K562 (cell line): ENCODE results near the gene TMPRSS6. TPM values are rescaled to one million over a fixed set of nuclear protein-coding genes. Genes with fewer than 3 reads are reported as not detected.

ENCODE experiments used
- ADNP ChIP-seq: fragments of 200-800 bp; sonication (Bioruptor generic); IDR thresholded peaks from 2 replicates; pipeline ENCODE4 v1.6.1; 2016; ENCODE audit warnings: missing genetic modification characterization, missing compliant biosample characterization
- ATF7 ChIP-seq: fragments of 450-650 bp; IDR thresholded peaks from 2 replicates; pipeline ENCODE4 v1.7.1; 2014; ENCODE audit warnings: mild to moderate bottlenecking, moderate library complexity
- CSDE1 ChIP-seq, 2 experiments: fragments of 450-650 bp; IDR thresholded peaks; 2 replicates each; pipeline ENCODE4 v1.6.1; 2016; ENCODE audit warnings: mild to moderate bottlenecking in 1 of 2
- HDAC6 ChIP-seq: IDR thresholded peaks from 2 replicates; pipeline ENCODE4 v1.6.1; 2012; ENCODE audit warnings: low read depth, mild to moderate bottlenecking, control low read depth, inconsistent platforms, low read length, moderate library complexity
- HIVEP1 ChIP-seq: fragments of 250-450 bp; sonication (Bioruptor Pico); IDR thresholded peaks from 2 replicates; pipeline ENCODE4 v1.4.0; 2020; ENCODE audit warnings: mild to moderate bottlenecking
- KAT2B ChIP-seq: IDR thresholded peaks from one replicate; pipeline ENCODE4 v1.6.1; 2012; ENCODE audit warnings: low read depth, mild to moderate bottlenecking, control low read depth, inconsistent platforms, low read length, moderate library complexity
- KAT7 ChIP-seq: sonication (generic); formaldehyde crosslinking; IDR thresholded peaks from 2 replicates; pipeline ENCODE4 v1.8.0; 2022; ENCODE audit warnings: missing genetic modification reagents, mild to moderate bottlenecking, borderline replicate concordance
- KDM5B ChIP-seq: fragments of 200-600 bp; sonication (generic); IDR thresholded peaks from 2 replicates; pipeline ENCODE4 v1.6.1; 2012; ENCODE audit warnings: low read depth, mild to moderate bottlenecking, moderate library complexity, low read length, control low read depth, inconsistent platforms; ENCODE audit not compliant: insufficient replicate concordance
- MTA3 ChIP-seq: fragments of 450-650 bp; formaldehyde crosslinking; IDR thresholded peaks from 2 replicates; pipeline ENCODE4 v1.6.1; 2017; ENCODE audit warnings: mild to moderate bottlenecking, borderline replicate concordance
- NFIC ChIP-seq: fragments of 450-650 bp; IDR thresholded peaks from 2 replicates; pipeline ENCODE4 v1.6.1; 2017; ENCODE audit warnings: mild to moderate bottlenecking, inconsistent platforms
- POLR2A ChIP-seq: fragments of 450-650 bp; conservative IDR thresholded peaks from 2 replicates; pipeline ENCODE4 v1.6.1; 2016
- RBBP5 ChIP-seq: fragments of 200-600 bp; sonication (generic); IDR thresholded peaks from 2 replicates; pipeline ENCODE4 v1.6.1; 2012; ENCODE audit warnings: borderline replicate concordance, mild to moderate bottlenecking, low read length, control low read depth, inconsistent platforms; ENCODE audit not compliant: insufficient read depth, poor library complexity, severe bottlenecking
- SMARCA4 ChIP-seq: fragments of 450-650 bp; IDR thresholded peaks from 2 replicates; pipeline ENCODE4 v1.6.1; 2016
- SMARCC2 ChIP-seq: fragments of 450-650 bp; IDR thresholded peaks from 2 replicates; pipeline ENCODE4 v1.6.1; 2017; ENCODE audit warnings: antibody characterized with exemption, moderate library complexity, mild to moderate bottlenecking, low read depth
- TBL1XR1 ChIP-seq, 2 experiments: IDR thresholded peaks; 2 replicates each; pipeline ENCODE4 v1.6.1; 2012; ENCODE audit warnings: improper control_type of control experiment in 2 of 2, low read length in 2 of 2, mild to moderate bottlenecking in 1 of 2
- TEAD2 ChIP-seq: fragments of 450-650 bp; IDR thresholded peaks from 2 replicates; pipeline ENCODE4 v1.6.1; 2016; ENCODE audit warnings: missing genetic modification characterization, control low read depth, missing compliant biosample characterization
- U2AF2 ChIP-seq: fragments of 200-400 bp; formaldehyde crosslinking; optimal IDR thresholded peaks from 2 replicates; pipeline ENCODE3; 2017; ENCODE audit warnings: low read depth, mild to moderate bottlenecking, low read length
- ZBTB34 ChIP-seq: fragments of 250-450 bp; sonication (Bioruptor Pico); IDR thresholded peaks from 2 replicates; pipeline ENCODE4 v1.8.0; 2021; ENCODE audit warnings: mild to moderate bottlenecking, moderate library complexity
- ZFP1 ChIP-seq: fragments of 450-650 bp; formaldehyde crosslinking; IDR thresholded peaks from 2 replicates; pipeline ENCODE4 v1.4.0; 2020; ENCODE audit warnings: mild to moderate bottlenecking, mixed read lengths
- ZNF12 ChIP-seq: sonication (generic); formaldehyde crosslinking; IDR thresholded peaks from 2 replicates; pipeline ENCODE4 v1.4.0; 2020; ENCODE audit warnings: mild to moderate bottlenecking, missing genetic modification reagents
- ZNF217 ChIP-seq: sonication (generic); formaldehyde crosslinking; IDR thresholded peaks from 2 replicates; pipeline ENCODE4 v1.8.0; 2022; ENCODE audit warnings: mild to moderate bottlenecking, missing genetic modification reagents
- ZNF592 ChIP-seq: fragments of 450-650 bp; IDR thresholded peaks from 2 replicates; pipeline ENCODE4 v1.6.1; 2017; ENCODE audit warnings: antibody characterized with exemption, mild to moderate bottlenecking
- ZNF707 ChIP-seq: fragments of 250-450 bp; sonication (Bioruptor Pico); conservative IDR thresholded peaks from 2 replicates; pipeline ENCODE4 v1.8.0; 2022; ENCODE audit warnings: inconsistent platforms, mild to moderate bottlenecking, moderate library complexity
- polyA plus RNA-seq, 8 experiments: library from polyadenylated mRNA; depleted of rRNA in 4 of 8; stranded (reverse) in 5 of 8; unstranded in 3 of 8; fragments of >200 nt; fragmentation: Nextera tagmentation in 2 of 8; fragmentation: Illumina TruSeq in 1 of 8; extraction: Ambion mirVana in 2 of 8; extraction: Trizol in 1 of 8; gene quantifications; 2 replicates each; pipeline versions ENCODE4 v1.2.1 to v1.2.3, GENCODE V29; 2011 to 2014; ENCODE audit warnings: inconsistent platforms in 1 of 8, missing spikeins in 1 of 8
- total RNA-seq, 7 experiments: library from RNA; depleted of rRNA in 6 of 7; stranded (reverse); fragments of >200 nt in 6 of 7; fragmentation: Illumina TruSeq in 2 of 7; extraction: Trizol in 2 of 7; gene quantifications; 2 replicates each; pipeline versions ENCODE4 v1.2.1 to v1.2.3, GENCODE V29; 2011 to 2021; ENCODE audit warnings: low replicate concordance in 1 of 7

TMPRSS6 gene
- total and polyA plus RNA-seq, 9 of the 15 experiments (the other 6 are each of a cell fraction or from before 2014, with no cell fraction given): 0.03 TPM; not detected in 8

DNA sequence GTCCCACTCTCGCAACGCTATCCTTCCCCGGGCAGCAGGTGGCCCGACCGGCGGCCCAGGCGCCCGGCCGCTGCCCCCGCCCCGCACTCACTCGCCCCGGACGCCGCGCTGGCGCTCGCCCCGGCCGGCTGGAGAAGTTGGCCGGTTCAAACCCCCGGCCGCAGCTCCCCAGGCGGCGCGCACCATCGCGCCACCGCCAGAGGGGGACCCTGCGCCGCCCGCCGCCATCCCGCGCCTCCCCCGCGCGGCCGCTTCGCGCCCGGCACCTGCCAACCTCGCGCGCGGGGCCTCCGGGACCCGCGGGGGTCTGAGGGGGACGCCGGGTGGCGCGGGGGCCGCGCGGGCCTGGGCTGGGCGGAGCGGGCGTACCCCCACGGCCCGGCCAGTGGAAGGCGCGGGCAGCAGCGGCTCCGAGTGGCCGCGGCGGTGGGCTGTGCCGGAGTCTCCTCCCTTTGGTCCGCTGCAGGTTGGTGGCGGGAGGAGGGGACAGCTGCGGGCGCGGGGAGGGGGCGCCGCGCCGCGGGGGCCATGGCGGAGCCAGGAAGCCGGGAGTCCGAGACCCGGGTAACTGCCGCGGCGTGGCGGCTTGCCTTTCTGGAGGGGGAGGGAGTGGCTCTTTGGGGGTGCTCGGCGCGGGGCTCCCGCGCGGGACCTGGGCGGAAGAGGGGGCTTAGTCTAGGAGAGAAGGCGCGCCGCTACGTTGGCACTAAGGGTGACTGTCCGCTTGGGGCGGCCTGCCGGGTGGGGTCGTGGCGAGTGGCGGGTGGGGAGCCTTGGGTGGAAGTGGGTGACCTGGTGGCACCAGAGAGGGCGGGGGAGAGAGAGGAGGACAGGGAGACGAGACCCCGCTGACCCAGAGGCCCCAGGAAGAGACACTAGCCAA lies 90.0 kb downstream of the TMPRSS6 start, which contains the start of the genes MPST and TST (continued):
- TF ChIP-seq ATF7 (peak; percentile 91; the same call in 1 of the 2 replicates), ZNF217 (no peak), ZFP1 (CRISPR knock-in tag) (no peak), CSDE1 (IDR thresholded peaks at IDR 0.05) (no peak), HDAC6 (no peak), KAT7 (no peak), ADNP (tag) (no peak), ZBTB34 (CRISPR knock-in tag) (no peak), POLR2A (peak; percentile 55), ZNF592 (0 out of 2 replicates have a peak, but pooled peaks have one; percentile 37), TBL1XR1 (IDR thresholded peaks at IDR 0.05; ENCODE audit: low read length in 2 of 2) (no peak), RBBP5 (peak; percentile 17), NFIC (0 out of 2 replicates have a peak, but pooled peaks have one; percentile 10), SMARCA4 (no peak), HIVEP1 (CRISPR knock-in tag) (no peak), ZNF12 (CRISPR knock-in tag) (no peak), KDM5B (peak; percentile 22), TEAD2 (tag) (no peak), KAT2B (no peak), MTA3 (no peak), SMARCC2 (no peak), ZNF707 (no peak), U2AF2 (no peak)
